ENCODE results near the gene VRK2.

Gene VRK2

GRCh38 chr2:58067001-58067400, 20.4 kb downstream of the VRK2 start:
- WGBS, 2 donors (ENCODE audit: extremely low coverage in 2 of 2, insufficient read length in 2 of 2, insufficient replicate concordance in 1 of 2) = no CpG with 5 or more reads among the region's 2 CpGs
- H3K18ac ChIP-seq (ENCODE audit: low read length) = peak overlapping the region; percentile 35
- H2AK5ac ChIP-seq (ENCODE audit: low read depth, low read length) = no peak overlapping the region
- no peak overlapping the region for H3K23ac ChIP-seq (ENCODE audit: low read depth, low read length, poor library complexity)
- H3K79me1 ChIP-seq (ENCODE audit: low read depth, low read length) = no peaks in the 10 kb centered on the region
- no peak overlapping the region for H3K4me3 ChIP-seq (ENCODE audit: low read length in 2 of 2)
- no peak overlapping the region for H3K9ac ChIP-seq (ENCODE audit: low read depth, low read length, poor library complexity)
- peak overlapping the region; percentile 29 for H4K8ac ChIP-seq (ENCODE audit: low read depth, low read length)
- H4K91ac ChIP-seq (ENCODE audit: low read depth, low read length, poor library complexity) = no peak overlapping the region
- no peak overlapping the region for H2BK5ac ChIP-seq (ENCODE audit: low read length)
- H2BK12ac ChIP-seq (ENCODE audit: low read length) = no peak overlapping the region
- no peak for DNase-seq (ENCODE audit: low spot score)
- H3K36me3 ChIP-seq (replicated peaks in 1 of 2; ENCODE audit: control insufficient read depth in 2 of 2, insufficient read depth in 2 of 2, low read length in 2 of 2) = no peaks in the 10 kb centered on the region
- no peaks in the 10 kb centered on the region for H3K27me3 ChIP-seq (ENCODE audit: control insufficient read depth in 3 of 3, insufficient read depth in 3 of 3, low read depth in 1 of 3, low read length in 3 of 3)
- H3K4me1 ChIP-seq (ENCODE audit: control insufficient read depth in 2 of 2, insufficient read depth in 1 of 2, low read depth in 1 of 2, low read length in 2 of 2) = no peaks in the 10 kb centered on the region
- no peaks in the 10 kb centered on the region for H3K9me3 ChIP-seq (replicated peaks in 1 of 2; ENCODE audit: control insufficient read depth in 2 of 2, insufficient read depth in 1 of 2, low read depth in 1 of 2, low read length in 2 of 2)
- no peak overlapping the region for H3K14ac ChIP-seq (ENCODE audit: low read length)
- H3K4ac ChIP-seq (ENCODE audit: low read length) = no peak overlapping the region
- no peak overlapping the region for H2BK120ac ChIP-seq (ENCODE audit: low read depth, low read length)
- no peak overlapping the region for H2AFZ ChIP-seq (ENCODE audit: low read length)
- no peak overlapping the region for H3K27ac ChIP-seq (replicated peaks; ENCODE audit: low read length)
- H3K4me2 ChIP-seq (ENCODE audit: insufficient read depth, low read length, poor library complexity, severe bottlenecking) = no peak overlapping the region
- no peak overlapping the region for H2BK15ac ChIP-seq (ENCODE audit: low read length)

GRCh38 chr2:58070765-58071164, 24.2 kb downstream of the VRK2 start:
- no peak overlapping the region for H2BK12ac ChIP-seq (ENCODE audit: low read length)
- H3K27ac ChIP-seq (replicated peaks; ENCODE audit: low read length) = no peak overlapping the region
- H3K9ac ChIP-seq (ENCODE audit: low read depth, low read length, poor library complexity) = no peak overlapping the region
- H3K4ac ChIP-seq (ENCODE audit: low read length) = no peak overlapping the region
- H3K79me1 ChIP-seq (ENCODE audit: low read depth, low read length) = peaks cover 3% of the 10 kb centered on the region
- no peak overlapping the region for H3K23ac ChIP-seq (ENCODE audit: low read depth, low read length, poor library complexity)
- H3K27me3 ChIP-seq (ENCODE audit: control insufficient read depth in 3 of 3, insufficient read depth in 3 of 3, low read depth in 1 of 3, low read length in 3 of 3) = no peaks in the 10 kb centered on the region
- H2BK15ac ChIP-seq (ENCODE audit: low read length) = no peak overlapping the region
- no peak overlapping the region for H3K18ac ChIP-seq (ENCODE audit: low read length)
- DNase-seq (ENCODE audit: low spot score) = no peak
- H2AK5ac ChIP-seq (ENCODE audit: low read depth, low read length) = no peak overlapping the region
- no peak overlapping the region for H3K4me3 ChIP-seq (ENCODE audit: low read length in 2 of 2)
- H3K9me3 ChIP-seq (replicated peaks in 1 of 2; ENCODE audit: control insufficient read depth in 2 of 2, insufficient read depth in 1 of 2, low read depth in 1 of 2, low read length in 2 of 2) = no peaks in the 10 kb centered on the region
- no peak overlapping the region for H2BK5ac ChIP-seq (ENCODE audit: low read length)
- no peak overlapping the region for H2AFZ ChIP-seq (ENCODE audit: low read length)
- H3K4me1 ChIP-seq (ENCODE audit: control insufficient read depth in 2 of 2, insufficient read depth in 1 of 2, low read depth in 1 of 2, low read length in 2 of 2) = no peaks in the 10 kb centered on the region
- WGBS, 2 donors (ENCODE audit: extremely low coverage in 2 of 2, insufficient read length in 2 of 2, insufficient replicate concordance in 1 of 2) = no CpG with 5 or more reads among the region's 2 CpGs
- H3K14ac ChIP-seq (ENCODE audit: low read length) = no peak overlapping the region
- H3K4me2 ChIP-seq (ENCODE audit: insufficient read depth, low read length, poor library complexity, severe bottlenecking) = no peak overlapping the region
- no peak overlapping the region for H4K91ac ChIP-seq (ENCODE audit: low read depth, low read length, poor library complexity)
- no peak overlapping the region for H2BK120ac ChIP-seq (ENCODE audit: low read depth, low read length)
- H3K36me3 ChIP-seq (replicated peaks in 1 of 2; ENCODE audit: control insufficient read depth in 2 of 2, insufficient read depth in 2 of 2, low read length in 2 of 2) = no peaks in the 10 kb centered on the region
- no peak overlapping the region for H4K8ac ChIP-seq (ENCODE audit: low read depth, low read length)

GRCh38 chr2:58072102-58072501, 25.5 kb downstream of the VRK2 start:
- Histone ChIP-seq H3K9me3 (replicated peaks in 1 of 2; ENCODE audit: control insufficient read depth in 2 of 2, insufficient read depth in 1 of 2, low read depth in 1 of 2, low read length in 2 of 2) (no peaks in the 10 kb centered on the region), H3K4me3 (ENCODE audit: low read length in 2 of 2) (no peak overlapping the region), H2BK120ac (ENCODE audit: low read depth, low read length) (no peak overlapping the region), H3K18ac (ENCODE audit: low read length) (no peak overlapping the region), H2BK5ac (ENCODE audit: low read length) (no peak overlapping the region), H3K4ac (ENCODE audit: low read length) (no peak overlapping the region), H3K27ac (replicated peaks; ENCODE audit: low read length) (no peak overlapping the region), H2BK12ac (ENCODE audit: low read length) (no peak overlapping the region), H2AK5ac (ENCODE audit: low read depth, low read length) (no peak overlapping the region), H3K36me3 (replicated peaks in 1 of 2; ENCODE audit: control insufficient read depth in 2 of 2, insufficient read depth in 2 of 2, low read length in 2 of 2) (no peaks in the 10 kb centered on the region), H3K4me1 (ENCODE audit: control insufficient read depth in 2 of 2, insufficient read depth in 1 of 2, low read depth in 1 of 2, low read length in 2 of 2) (no peaks in the 10 kb centered on the region), H3K9ac (ENCODE audit: low read depth, low read length, poor library complexity) (no peak overlapping the region), H2AFZ (ENCODE audit: low read length) (no peak overlapping the region), H3K79me1 (ENCODE audit: low read depth, low read length) (peaks cover 3% of the 10 kb centered on the region), H3K23ac (ENCODE audit: low read depth, low read length, poor library complexity) (no peak overlapping the region), H4K91ac (ENCODE audit: low read depth, low read length, poor library complexity) (no peak overlapping the region), H3K14ac (ENCODE audit: low read length) (no peak overlapping the region), H3K4me2 (ENCODE audit: insufficient read depth, low read length, poor library complexity, severe bottlenecking) (no peak overlapping the region), H4K8ac (ENCODE audit: low read depth, low read length) (no peak overlapping the region), H2BK15ac (ENCODE audit: low read length) (no peak overlapping the region), H3K27me3 (ENCODE audit: control insufficient read depth in 3 of 3, insufficient read depth in 3 of 3, low read depth in 1 of 3, low read length in 3 of 3) (no peaks in the 10 kb centered on the region)
- no peak for DNase-seq (ENCODE audit: low spot score)
- WGBS, 2 donors (ENCODE audit: extremely low coverage in 2 of 2, insufficient read length in 2 of 2, insufficient replicate concordance in 1 of 2) = 100% methylated on average over 1 of the region's 1 CpG

- Histone ChIP-seq H3K9ac (ENCODE audit: low read depth, low read length, poor library complexity) (no peak overlapping the region), H4K91ac (ENCODE audit: low read depth, low read length, poor library complexity) (no peak overlapping the region), H2BK5ac (ENCODE audit: low read length) (no peak overlapping the region), H3K4ac (ENCODE audit: low read length) (no peak overlapping the region), H3K4me1 (ENCODE audit: control insufficient read depth in 2 of 2, insufficient read depth in 1 of 2, low read depth in 1 of 2, low read length in 2 of 2) (no peaks in the 10 kb centered on the region), H2BK15ac (ENCODE audit: low read length) (no peak overlapping the region), H3K79me1 (ENCODE audit: low read depth, low read length) (peaks cover 3% of the 10 kb centered on the region), H2BK12ac (ENCODE audit: low read length) (no peak overlapping the region), H3K23ac (ENCODE audit: low read depth, low read length, poor library complexity) (no peak overlapping the region), H2AFZ (ENCODE audit: low read length) (no peak overlapping the region), H3K18ac (ENCODE audit: low read length) (no peak overlapping the region), H3K4me3 (ENCODE audit: low read length in 2 of 2) (no peak overlapping the region), H3K27me3 (ENCODE audit: control insufficient read depth in 3 of 3, insufficient read depth in 3 of 3, low read depth in 1 of 3, low read length in 3 of 3) (no peaks in the 10 kb centered on the region), H4K8ac (ENCODE audit: low read depth, low read length) (no peak overlapping the region), H3K14ac (ENCODE audit: low read length) (no peak overlapping the region), H3K9me3 (replicated peaks in 1 of 2; ENCODE audit: control insufficient read depth in 2 of 2, insufficient read depth in 1 of 2, low read depth in 1 of 2, low read length in 2 of 2) (no peaks in the 10 kb centered on the region), H2AK5ac (ENCODE audit: low read depth, low read length) (no peak overlapping the region), H3K36me3 (replicated peaks in 1 of 2; ENCODE audit: control insufficient read depth in 2 of 2, insufficient read depth in 2 of 2, low read length in 2 of 2) (no peaks in the 10 kb centered on the region), H3K27ac (replicated peaks; ENCODE audit: low read length) (no peak overlapping the region), H3K4me2 (ENCODE audit: insufficient read depth, low read length, poor library complexity, severe bottlenecking) (no peak overlapping the region), H2BK120ac (ENCODE audit: low read depth, low read length) (no peak overlapping the region)
- no peak for DNase-seq (ENCODE audit: low spot score)
- whole genome bisulfite sequencing, 2 donors (ENCODE audit: extremely low coverage in 2 of 2, insufficient read length in 2 of 2, insufficient replicate concordance in 1 of 2) = no CpG with 5 or more reads among the region's 3 CpGs
Observed at GRCh38 chr2:58073008-58073407, 26.4 kb downstream of the VRK2 start.

Measured in neuronal stem cell (in vitro differentiated cells).